Measurements from ENCODE around the gene OPCML. TPM values are rescaled to one million over a fixed set of nuclear protein-coding genes. Genes with fewer than 3 reads are reported as not detected.
A peak's percentile ranks its signal among the peaks of the same experiment; 100 is the strongest.

OPCML gene
- total RNA-seq, 1 donor from 2014 or later = 26.9 TPM

DNA sequence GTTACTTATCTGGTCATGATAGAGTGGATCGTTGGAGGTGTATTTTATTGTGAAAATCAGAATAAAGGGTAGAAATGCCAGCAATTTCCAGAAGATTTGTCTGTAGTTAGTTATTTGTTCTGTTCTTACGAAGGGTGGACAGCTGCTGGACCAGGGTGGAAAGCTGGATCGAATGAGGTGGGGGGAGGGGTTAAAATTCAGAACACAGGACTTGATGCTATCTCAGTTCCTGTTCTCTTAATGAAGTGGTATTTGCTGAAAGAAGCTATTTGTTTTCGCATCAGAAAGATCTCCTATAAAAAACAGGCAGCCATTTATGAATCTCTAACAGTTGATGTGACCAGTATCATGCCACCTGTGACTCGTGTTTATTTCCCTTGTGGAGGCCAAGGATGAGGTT lies 556.2 kb downstream of the OPCML start:
- no peak for FAIRE-seq
- DNase-seq (ENCODE audit: low spot score in 2 of 2) = no peak

DNA sequence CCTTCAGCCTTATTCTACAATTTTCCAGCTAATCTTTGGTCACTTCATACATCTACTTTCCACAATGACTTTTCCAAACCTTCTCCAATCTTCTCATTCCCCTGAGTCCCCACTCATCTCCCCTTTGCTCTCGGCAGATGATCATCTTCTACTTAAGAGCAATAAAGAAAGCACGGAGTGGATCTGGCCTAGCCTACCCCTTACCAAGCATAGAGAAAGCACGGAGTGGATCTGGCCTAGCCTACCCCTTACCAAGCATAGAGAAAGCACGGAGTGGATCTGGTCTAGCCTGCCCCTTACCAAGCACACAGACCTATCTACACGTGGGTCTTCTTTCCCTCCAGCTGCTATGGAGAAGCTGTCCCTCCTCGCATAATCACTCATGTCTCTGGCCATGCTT lies 558.6 kb downstream of the OPCML start:
- FAIRE-seq (no peak), DNase-seq (ENCODE audit: low spot score in 2 of 2) (no peak)

DNA sequence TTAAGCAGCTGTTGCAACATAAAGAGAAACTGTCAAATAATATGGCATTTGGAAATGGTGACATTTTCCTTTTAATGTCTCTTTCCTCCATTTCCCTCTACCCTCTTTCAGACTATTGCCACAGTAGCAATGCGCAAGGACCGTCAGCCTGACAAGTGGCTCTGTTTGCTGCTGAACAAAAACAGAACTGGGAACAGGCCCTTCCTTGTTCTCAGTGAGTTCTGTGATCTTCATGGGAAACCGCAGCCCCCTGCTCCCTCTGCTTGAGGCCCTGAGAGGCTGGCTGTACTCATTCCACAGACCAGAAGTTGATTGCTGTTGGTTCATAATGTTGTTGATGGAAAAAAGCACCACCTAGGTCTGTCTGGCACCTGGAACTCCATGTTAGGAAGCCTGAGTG lies 559.7 kb downstream of the OPCML start:
- no peak for DNase-seq (ENCODE audit: low spot score in 2 of 2)

DNA sequence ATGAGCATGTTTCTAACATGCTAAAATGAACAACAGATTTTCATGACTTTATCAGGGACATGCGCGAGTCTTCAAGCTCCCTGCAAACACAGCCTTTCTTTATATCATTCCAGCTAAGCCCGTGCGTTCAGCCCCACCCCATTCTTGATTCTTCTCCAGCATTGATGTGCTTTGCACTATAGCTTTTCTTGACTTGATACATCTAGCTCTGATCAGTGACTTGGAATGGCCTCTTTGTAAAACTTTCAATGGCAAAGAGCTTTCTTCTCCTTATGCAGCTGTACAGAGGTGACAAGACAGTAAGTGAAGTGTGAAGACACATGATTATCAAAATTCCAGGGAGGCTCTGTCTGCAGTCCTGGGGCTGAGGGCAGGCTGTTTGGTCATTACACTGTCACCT lies 561.0 kb downstream of the OPCML start:
- DNase-seq (ENCODE audit: low spot score in 2 of 2) = no peak
- FAIRE-seq = no peak

More for the DNA sequence above, 559.7 kb downstream of the OPCML start:
- no peak for FAIRE-seq

DNA sequence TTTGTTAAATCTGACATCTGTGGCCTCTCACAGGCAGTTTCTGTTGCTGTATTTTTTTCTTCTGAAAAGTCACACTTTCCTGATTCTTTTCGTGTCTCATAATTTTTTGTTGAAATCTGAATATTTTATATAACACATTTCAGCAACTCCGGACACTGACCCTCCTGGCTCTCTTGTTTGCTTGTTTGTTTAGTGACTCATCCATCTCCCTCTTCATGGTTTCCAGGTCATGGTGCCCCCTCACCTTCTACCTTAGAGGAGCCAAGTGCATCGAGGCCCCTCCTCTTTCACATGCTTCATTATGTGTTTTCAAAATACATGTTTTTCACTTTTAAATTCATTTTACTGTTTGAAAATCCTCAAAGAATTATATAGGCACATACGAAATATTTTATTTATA lies 562.4 kb downstream of the OPCML start:
- DNase-seq (ENCODE audit: low spot score in 2 of 2) = no peak
- FAIRE-seq = no peak

DNA sequence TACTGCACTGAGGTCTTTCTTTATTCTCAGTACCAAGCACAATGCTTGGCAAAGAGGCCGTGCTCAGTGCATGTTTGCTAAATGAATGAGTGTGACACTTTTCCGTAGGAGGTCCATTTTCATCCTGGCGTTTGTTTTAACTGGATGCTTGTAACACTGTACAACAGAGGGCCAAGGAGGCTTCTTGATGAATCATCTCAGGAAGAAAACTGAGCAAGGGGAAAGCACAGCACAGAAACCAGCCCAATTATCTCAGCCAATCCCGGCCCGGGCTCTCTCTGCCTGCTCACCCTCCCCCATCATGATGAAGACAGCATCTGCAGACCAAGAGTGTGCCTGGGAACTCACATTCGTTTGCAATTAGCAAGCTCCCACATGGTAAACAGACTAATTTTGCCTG lies 570.3 kb downstream of the OPCML start:
- FAIRE-seq (no peak), DNase-seq (ENCODE audit: low spot score in 2 of 2) (peak in 1 of 2 donors; percentile 46)

DNA sequence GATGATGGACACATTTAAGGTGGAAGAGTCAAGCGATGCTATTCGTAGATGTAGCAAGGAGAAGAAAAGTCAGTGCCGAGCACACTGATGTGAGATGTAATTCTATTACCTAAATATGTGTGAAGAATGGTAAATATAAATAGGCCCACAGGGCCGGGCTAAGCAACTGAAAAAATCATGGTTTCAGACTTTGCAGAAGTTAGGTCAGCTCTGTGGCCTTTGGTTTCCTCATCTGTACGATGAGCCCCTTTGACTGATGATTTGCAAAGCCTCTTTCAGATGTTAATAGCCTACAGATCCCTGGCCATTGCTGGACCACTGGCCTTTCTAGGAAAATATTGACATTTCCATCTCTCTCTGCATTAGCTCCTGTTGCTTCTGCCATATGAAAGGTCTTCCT lies 570.8 kb downstream of the OPCML start:
- DNase-seq (ENCODE audit: low spot score in 2 of 2) = no peak
- FAIRE-seq = no peak

DNA sequence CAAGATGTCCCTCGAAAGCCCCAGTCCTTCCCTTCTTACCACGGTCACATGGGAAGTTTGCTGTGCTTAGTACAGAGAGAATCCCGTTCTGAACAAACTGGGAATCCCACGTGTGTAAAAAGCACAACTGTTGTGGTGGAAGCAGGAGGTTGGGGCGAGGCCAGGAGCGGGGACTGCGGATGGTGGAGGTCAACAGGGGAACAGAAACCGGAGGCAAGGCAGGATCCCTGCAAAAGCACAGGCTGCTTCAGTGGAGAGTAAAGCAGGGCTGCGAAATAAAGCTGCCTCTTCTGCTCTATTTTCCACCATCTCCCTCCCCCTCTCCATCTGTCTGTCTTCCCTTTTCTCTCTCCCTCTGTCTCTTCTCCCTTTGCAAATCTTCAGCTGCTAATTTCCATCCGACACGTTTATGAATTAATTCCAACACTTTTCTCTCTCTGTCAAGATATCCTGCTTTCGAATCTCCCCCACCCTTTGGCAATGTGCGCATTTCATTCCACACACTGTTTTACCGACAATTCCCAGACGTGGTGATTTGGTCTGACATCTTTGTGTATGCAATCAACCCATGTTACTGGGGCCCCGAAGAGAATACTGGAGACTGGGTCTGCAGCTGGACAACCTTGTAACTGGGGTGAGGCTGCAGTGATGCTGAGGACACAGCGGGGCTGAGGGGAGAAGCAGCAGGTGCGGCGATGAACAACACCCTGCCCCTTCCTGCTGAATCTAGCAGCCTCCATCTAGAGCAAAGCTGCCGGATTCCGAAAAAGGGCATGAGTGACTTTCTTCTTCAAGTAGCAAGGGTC lies 571.8 kb downstream of the OPCML start:
- DNase-seq (ENCODE audit: low spot score in 2 of 2) (no peak), FAIRE-seq (no peak)

DNA sequence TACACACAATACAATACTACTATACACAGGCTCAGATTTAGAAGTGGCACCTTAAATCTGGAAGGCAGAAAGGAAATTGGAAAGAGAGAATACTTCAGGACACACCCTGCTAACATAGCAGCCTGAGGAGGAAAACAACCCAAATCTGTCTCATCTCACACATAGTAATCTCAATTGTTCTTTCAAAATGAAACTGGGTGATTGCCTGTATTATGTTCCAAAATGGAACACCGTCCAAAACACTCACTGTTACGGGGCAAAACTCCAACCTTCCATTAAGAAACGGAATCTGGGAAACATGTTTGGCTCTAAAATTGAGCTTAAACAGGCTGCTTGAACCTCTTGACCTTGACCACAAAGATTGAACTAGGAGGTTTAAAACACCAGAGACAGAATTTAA lies 572.6 kb downstream of the OPCML start:
- FAIRE-seq (no peak), DNase-seq (ENCODE audit: low spot score in 2 of 2) (no peak)

DNA sequence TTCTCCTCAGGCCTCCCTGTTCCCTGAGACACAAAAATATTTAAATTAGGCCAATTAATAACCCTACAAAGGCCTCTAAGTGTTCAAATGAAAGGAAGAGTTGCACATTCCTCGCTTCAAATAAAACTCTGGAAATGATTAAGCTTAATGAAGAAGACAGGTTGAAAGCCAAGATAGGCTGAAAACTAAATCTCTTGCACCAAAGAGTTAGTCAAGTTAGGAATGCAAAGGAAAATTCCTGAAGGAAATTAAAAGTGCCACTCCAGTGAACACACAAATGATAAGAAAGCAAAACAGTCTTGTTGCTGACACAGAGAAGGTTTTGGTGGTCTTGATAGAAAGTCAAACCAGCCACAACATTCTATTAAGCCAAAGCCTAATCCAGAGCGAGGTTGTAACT lies 574.4 kb downstream of the OPCML start:
- DNase-seq (ENCODE audit: low spot score in 2 of 2) (no peak), FAIRE-seq (no peak)

DNA sequence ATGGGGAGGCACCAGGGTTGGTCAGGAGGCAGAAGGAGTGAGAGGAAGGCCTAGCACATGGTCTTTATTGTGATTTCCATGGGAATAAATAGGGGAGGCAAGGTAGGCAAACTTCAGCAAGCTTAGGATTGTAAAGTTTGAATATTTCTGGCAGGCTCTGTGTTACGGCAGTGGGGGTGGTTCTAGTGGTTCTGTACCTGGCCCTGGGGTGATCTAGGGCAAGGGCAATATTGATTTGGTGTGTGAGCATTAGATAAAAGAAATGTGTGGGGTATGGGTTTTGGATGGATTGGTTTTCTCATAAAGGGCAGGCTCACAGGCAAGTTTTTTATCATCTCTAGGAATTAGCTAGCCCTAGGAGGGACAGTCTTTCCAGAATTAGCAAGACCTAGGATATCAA lies 584.0 kb downstream of the OPCML start:
- FAIRE-seq = no peak

DNA sequence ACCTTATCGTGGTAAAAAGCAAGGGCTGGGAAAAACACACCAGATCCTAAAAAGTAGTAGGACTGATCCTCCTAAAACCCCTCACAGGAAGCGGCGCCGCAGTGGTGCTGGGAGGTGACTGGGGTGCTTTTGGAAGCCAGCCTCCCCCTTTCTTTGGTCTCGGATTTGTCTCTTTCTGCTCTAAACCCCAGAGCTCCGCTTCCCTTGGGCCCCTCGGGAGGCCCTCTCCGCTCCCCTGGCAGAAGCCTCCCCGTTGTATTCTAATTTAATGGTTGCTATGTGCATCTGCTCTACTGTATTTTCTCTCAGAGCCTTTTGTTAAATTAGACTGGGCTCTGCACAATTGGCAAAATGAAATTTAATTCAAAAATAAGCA lies 587.7 kb downstream of the OPCML start:
- no peak for DNase-seq (ENCODE audit: low spot score in 2 of 2)
- FAIRE-seq = no peak

More for the DNA sequence above, 584.0 kb downstream of the OPCML start:
- no peak for DNase-seq (ENCODE audit: low spot score in 2 of 2)

DNA sequence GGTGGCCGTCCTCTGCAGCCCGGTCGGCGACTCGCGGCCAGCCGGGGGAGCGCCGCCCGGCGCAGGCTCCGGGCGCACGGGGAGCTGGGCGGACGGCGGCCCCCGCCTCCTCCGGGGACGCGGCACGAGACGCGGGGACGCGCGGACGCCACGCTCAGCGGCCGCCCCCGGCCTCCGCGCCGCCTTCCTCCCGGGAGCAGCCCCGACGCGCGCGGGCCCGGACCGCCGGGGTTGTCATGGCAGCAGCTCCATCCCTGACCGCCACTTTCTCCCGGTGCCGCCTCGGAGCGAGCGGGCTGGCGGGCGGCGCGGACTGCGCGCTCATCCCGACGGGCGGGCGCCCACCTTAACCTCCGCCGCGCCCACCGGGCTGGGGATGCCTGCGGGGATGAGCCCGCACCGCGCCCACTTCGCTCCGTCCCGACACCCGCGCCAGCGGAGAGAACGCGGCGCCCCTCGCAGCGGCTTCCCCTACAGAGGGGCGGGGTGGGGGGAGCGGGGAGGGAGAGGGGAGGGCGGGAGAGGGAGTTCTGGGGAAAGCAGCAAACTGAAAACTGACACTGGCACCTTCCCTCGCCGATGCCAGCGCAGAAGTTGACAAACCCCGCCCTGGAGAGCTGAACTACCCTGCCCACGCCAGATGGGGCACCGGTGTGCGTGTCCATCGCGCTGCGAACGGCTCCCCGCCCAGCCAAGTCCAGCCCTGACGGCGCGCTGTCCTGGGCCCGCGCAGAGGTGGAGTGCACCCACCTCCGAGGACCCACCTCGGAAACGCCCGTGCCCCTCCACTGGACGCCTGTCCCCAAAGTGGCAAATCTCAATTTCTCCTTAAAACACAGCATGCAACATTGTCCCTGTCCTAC lies 588.4 kb downstream of the OPCML start:
- no peak for FAIRE-seq

DNA sequence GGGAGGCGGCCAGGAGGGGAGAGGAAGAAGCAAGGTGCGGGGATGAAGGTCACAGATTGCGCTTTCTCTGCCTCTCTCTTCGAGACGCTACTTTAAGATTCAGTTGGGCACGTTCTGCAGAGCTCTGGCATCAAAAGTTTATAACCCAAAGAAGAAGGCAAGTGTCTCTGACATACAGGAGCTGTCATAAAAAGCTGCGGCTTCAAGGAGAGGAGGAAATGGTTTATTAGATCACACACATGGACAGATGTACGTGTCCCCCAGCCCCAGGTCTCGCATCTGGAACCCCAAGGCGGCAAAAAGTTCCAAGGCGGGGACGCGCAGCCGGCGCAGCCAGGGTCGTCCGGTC lies 589.0 kb downstream of the OPCML start:
- no peak for DNase-seq (ENCODE audit: low spot score in 2 of 2)
- FAIRE-seq = no peak

More for the DNA sequence above, 588.4 kb downstream of the OPCML start:
- DNase-seq (ENCODE audit: low spot score in 2 of 2) = peak; percentile 44 to 49

DNA sequence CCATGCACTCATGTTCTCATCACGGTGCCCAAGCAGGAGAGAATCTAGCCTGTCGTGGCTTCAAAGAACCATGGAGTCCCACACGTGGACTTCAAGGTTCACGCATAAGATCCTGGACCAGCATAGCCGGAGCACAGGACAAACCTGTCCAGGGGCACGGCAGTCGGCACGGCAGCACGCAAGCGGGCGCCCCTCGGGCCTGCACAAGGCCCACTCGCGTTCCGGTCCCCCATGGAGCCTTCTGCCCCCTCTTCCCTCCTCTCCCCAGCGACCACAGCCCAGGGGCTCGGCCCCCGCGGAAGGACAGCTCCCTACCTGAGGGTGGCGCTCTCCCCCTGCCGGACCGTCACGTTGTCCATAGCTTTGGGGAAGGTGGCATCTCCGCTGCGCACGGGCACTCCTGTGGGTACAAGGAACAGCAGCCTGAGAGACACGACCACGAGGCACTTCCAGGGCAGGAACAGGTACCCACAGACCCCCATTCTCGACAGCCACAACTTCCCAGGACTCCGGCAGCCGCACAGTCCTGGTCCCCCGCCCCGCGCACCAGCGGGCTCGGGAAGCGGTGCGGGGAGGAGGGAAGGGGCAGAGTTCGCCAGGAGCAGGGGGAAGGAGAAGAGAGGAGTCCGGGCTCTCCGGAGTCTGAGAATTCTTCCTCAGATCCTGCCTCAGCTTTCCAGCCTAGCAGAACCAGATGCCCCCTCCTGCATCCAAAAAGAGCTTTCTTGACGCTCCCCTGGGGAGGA lies 589.5 kb downstream of the OPCML start:
- FAIRE-seq = no peak
- no peak for DNase-seq (ENCODE audit: low spot score in 2 of 2)

DNA sequence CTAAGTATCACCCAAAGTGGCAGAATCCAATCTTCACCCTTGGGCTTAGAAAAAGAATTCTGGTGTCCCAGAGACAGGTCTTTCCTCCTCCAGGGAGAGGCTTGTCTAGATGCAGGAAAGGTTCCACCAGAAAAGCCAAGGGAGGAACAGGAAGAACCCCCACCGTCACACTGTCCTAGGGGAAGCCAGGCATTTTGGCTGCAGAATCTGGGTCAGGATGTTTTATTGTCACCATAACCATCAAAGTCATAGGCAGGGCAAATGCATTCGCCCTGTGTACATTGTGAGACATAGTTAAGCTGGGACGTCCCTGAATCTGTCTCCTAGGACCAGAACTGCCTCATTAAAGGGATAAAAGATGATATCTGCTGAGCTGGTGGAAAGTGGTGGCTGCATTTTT lies 590.5 kb downstream of the OPCML start:
- DNase-seq (ENCODE audit: low spot score in 2 of 2) (no peak), FAIRE-seq (no peak)

DNA sequence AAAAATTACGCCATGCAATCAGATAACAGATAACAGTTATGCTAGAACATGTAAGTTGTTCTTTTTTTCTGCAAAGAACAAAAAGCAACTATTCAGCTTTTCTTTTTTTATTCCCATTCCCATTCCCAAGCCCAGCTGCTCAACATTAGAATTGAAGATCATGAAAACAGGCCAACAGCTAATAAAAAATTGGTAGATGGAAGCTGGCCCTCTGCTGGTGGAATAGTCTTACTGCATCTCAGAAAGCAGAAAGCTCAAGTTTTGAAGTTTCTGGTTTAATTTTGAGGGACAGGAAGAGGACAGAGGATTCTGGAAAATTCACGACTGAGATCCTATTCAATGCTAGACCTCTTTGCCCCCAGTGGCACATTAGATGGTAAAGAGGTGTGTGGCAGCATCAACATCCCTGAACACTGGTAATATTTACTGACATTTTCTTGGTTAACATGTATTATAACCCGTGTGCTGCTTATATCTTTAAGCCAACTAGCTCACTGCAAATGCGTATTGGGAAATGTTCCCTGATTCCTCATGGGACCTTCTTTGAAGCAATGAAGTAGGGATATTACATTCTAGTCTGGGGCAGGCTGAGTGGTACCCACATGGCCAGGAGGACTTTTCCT lies 591.2 kb downstream of the OPCML start:
- FAIRE-seq (peak; percentile 93), DNase-seq (ENCODE audit: low spot score in 2 of 2) (peak; percentile 44 to 53)

DNA sequence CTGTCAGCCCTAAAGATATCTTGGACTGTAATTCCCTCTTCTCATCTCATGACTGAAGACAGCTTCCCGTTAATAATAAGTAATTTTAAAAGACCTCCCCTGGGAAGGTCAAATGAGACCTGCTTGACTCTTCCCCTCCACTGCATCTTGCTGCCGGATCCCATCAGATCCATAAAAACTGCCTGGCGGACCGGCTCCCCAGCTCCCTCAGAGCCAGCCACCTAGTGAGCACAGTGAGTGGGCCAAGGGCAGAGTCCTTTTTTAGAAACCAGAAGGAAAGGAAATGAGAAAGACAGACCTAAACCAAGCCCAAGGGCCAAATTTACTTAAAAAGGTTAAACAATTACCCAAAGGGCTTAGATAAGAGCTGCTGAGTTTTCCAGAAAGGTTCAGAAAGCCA lies 595.3 kb downstream of the OPCML start:
- DNase-seq (ENCODE audit: low spot score in 2 of 2) = no peak
- FAIRE-seq = no peak

DNA sequence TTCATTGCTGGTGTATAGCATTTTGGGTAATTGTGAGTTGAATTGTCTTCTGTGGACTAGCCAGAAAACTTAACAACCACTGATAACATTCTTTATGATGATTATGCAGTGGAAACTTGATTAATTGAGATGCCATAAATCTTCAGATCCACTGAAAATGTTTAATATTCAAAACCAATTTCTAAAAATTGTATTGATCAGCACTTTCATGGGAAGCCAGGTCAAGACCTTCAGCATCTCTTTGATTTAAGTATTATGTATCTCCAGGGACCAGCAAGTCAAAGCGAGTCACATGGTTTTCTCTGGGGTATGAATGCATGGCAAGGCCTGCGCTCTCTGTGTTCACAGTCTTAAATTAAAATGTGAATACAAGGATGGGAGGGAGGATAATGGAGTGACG lies 596.9 kb downstream of the OPCML start:
- DNase-seq (ENCODE audit: low spot score in 2 of 2) (no peak), FAIRE-seq (no peak)

DNA sequence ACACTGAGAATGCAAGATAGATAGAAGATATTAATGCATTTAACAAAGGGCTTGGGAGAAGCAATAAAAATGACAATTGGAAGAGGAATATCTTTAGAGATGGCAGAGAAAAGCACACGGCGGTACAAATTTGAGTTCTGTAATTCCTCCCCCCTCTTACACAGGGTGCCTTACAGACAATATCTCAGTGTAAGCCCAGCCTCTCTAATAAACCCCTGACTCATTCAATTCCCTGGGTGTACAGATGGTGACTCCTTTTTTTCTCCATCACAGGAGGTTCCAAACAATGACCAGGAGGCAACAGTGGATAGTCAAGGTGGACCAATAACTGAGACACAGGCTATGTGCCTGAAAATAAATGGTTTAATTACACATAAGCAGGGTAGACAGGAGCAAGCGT lies 598.6 kb downstream of the OPCML start:
- DNase-seq (ENCODE audit: low spot score in 2 of 2) (no peak), FAIRE-seq (no peak)

All from frontal cortex (tissue), 4 donors.